Stomach (tissue), 4 donors: ENCODE data around the gene NUP160.

Source experiments
- CTCF ChIP-seq, 7 experiments: fragments of 450-650 bp in 4 of 7; fragments of 200-600 bp in 3 of 7; sonication (generic) in 3 of 7; IDR thresholded peaks; one replicate each; pipeline ENCODE4 v1.5.1; 2016 to 2019; ENCODE audit warnings: antibody characterized with exemption in 7 of 7, control low read depth in 2 of 7, mild to moderate bottlenecking in 1 of 7
- POLR2A ChIP-seq, 4 donors: fragments of 450-650 bp; IDR thresholded peaks; one replicate each; pipeline ENCODE4 v1.6.1; 2016; ENCODE audit warnings: antibody characterized with exemption in 4 of 4, control low read depth in 2 of 4, mild to moderate bottlenecking in 1 of 4, moderate library complexity in 1 of 4
- POLR2AphosphoS5 ChIP-seq, 3 donors: sonication (generic); formaldehyde crosslinking; IDR thresholded peaks; one replicate each; pipeline ENCODE4 v1.6.1; 2016; ENCODE audit warnings: antibody characterized with exemption in 3 of 3

DNA sequence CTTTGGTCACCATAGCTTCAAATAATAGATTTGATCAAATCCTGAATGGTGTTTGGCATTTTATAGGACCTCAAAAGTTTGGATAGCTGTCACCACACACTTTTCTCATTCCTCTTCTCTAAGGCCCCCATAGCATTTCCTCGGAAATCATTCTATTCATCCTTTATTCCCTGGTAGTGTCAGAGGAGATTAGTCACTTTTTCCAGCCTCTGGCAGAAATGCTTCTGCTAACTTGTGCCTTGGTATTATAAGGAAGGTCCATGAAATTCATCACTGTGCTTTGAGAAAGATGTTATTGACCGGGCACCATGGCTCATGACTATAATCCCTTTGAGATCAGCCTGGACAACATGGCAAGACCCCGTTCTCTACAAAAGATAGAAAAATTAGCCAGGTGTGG is 19.7 kb upstream of the NUP160 start:
- no peak for TF ChIP-seq CTCF (IDR thresholded peaks at IDR 0.05)
- TF ChIP-seq POLR2A (IDR thresholded peaks at IDR 0.05), result no peak
- no peak for TF ChIP-seq POLR2AphosphoS5 (IDR thresholded peaks at IDR 0.05)
